GM08714 (cell line): ENCODE data around the gene NOTCH1.

ENCODE experiments used
- H3K4me3 ChIP-seq: fragments of 200-500 bp; sonication (Bioruptor generic); 2 replicates; pipeline ENCODE4 v1.5.1; 2014; ENCODE audit warnings: mild to moderate bottlenecking, low read length, inconsistent platforms
- ZNF274 ChIP-seq: IDR thresholded peaks from 2 replicates; pipeline ENCODE4 v1.6.1; 2012; ENCODE audit warnings: mild to moderate bottlenecking, low read depth, low read length

NOTCH1 gene

GRCh38 chr9:136472640-136473353 lies 73.1 kb downstream of the NOTCH1 start:
- H3K4me3 ChIP-seq: no peak overlapping the region
- no peak for TF ChIP-seq ZNF274

GRCh38 chr9:136471802-136472487 lies 73.9 kb downstream of the NOTCH1 start:
- no peak for TF ChIP-seq ZNF274
- no peak overlapping the region for H3K4me3 ChIP-seq

GRCh38 chr9:136470792-136471469 lies 74.9 kb downstream of the NOTCH1 start:
- TF ChIP-seq ZNF274: no peak
- H3K4me3 ChIP-seq: no peak overlapping the region

- TF ChIP-seq ZNF274: no peak
- H3K4me3 ChIP-seq: no peak overlapping the region
Measured at GRCh38 chr9:136470356-136470755, 75.5 kb downstream of the NOTCH1 start.

- TF ChIP-seq ZNF274: no peak
- H3K4me3 ChIP-seq: no peak overlapping the region
Measured at GRCh38 chr9:136467766-136468165, 78.1 kb downstream of the NOTCH1 start.

- no peak for TF ChIP-seq ZNF274
- no peak overlapping the region for H3K4me3 ChIP-seq
Measured at GRCh38 chr9:136466155-136466541, 79.7 kb downstream of the NOTCH1 start.

GRCh38 chr9:136465500-136466154 lies 80.2 kb downstream of the NOTCH1 start:
- TF ChIP-seq ZNF274: no peak
- H3K4me3 ChIP-seq: no peak overlapping the region

GRCh38 chr9:136464241-136464640 lies 81.6 kb downstream of the NOTCH1 start:
- no peak for TF ChIP-seq ZNF274
- no peak overlapping the region for H3K4me3 ChIP-seq

- no peak overlapping the region for H3K4me3 ChIP-seq
- TF ChIP-seq ZNF274: no peak
Measured at GRCh38 chr9:136463578-136463977, 82.3 kb downstream of the NOTCH1 start.

- no peak overlapping the region for H3K4me3 ChIP-seq
- no peak for TF ChIP-seq ZNF274
Measured at GRCh38 chr9:136462664-136463063, 83.2 kb downstream of the NOTCH1 start.

GRCh38 chr9:136460772-136461325 lies 85.0 kb downstream of the NOTCH1 start:
- no peak for TF ChIP-seq ZNF274
- H3K4me3 ChIP-seq: no peak overlapping the region

GRCh38 chr9:136459425-136459824 lies 86.4 kb downstream of the NOTCH1 start:
- H3K4me3 ChIP-seq: no peak overlapping the region
- TF ChIP-seq ZNF274: no peak

GRCh38 chr9:136457326-136457725 lies 88.5 kb downstream of the NOTCH1 start:
- no peak for TF ChIP-seq ZNF274
- H3K4me3 ChIP-seq: no peak overlapping the region

GRCh38 chr9:136456258-136456657 lies 89.6 kb downstream of the NOTCH1 start:
- H3K4me3 ChIP-seq: no peak overlapping the region
- no peak for TF ChIP-seq ZNF274
